ENCODE measurements around the gene ALMS1. TPM values are rescaled to one million over a fixed set of nuclear protein-coding genes. Genes with fewer than 3 reads are reported as not detected.

ALMS1 gene, protein sequence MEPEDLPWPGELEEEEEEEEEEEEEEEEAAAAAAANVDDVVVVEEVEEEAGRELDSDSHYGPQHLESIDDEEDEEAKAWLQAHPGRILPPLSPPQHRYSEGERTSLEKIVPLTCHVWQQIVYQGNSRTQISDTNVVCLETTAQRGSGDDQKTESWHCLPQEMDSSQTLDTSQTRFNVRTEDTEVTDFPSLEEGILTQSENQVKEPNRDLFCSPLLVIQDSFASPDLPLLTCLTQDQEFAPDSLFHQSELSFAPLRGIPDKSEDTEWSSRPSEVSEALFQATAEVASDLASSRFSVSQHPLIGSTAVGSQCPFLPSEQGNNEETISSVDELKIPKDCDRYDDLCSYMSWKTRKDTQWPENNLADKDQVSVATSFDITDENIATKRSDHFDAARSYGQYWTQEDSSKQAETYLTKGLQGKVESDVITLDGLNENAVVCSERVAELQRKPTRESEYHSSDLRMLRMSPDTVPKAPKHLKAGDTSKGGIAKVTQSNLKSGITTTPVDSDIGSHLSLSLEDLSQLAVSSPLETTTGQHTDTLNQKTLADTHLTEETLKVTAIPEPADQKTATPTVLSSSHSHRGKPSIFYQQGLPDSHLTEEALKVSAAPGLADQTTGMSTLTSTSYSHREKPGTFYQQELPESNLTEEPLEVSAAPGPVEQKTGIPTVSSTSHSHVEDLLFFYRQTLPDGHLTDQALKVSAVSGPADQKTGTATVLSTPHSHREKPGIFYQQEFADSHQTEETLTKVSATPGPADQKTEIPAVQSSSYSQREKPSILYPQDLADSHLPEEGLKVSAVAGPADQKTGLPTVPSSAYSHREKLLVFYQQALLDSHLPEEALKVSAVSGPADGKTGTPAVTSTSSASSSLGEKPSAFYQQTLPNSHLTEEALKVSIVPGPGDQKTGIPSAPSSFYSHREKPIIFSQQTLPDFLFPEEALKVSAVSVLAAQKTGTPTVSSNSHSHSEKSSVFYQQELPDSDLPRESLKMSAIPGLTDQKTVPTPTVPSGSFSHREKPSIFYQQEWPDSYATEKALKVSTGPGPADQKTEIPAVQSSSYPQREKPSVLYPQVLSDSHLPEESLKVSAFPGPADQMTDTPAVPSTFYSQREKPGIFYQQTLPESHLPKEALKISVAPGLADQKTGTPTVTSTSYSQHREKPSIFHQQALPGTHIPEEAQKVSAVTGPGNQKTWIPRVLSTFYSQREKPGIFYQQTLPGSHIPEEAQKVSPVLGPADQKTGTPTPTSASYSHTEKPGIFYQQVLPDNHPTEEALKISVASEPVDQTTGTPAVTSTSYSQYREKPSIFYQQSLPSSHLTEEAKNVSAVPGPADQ (N-terminal part only)
- 7.9 to 10.2 TPM (median 9.3 TPM) in 5 replicates for total RNA-seq (2022; extraction: Qiagen RNA extraction)

DNA sequence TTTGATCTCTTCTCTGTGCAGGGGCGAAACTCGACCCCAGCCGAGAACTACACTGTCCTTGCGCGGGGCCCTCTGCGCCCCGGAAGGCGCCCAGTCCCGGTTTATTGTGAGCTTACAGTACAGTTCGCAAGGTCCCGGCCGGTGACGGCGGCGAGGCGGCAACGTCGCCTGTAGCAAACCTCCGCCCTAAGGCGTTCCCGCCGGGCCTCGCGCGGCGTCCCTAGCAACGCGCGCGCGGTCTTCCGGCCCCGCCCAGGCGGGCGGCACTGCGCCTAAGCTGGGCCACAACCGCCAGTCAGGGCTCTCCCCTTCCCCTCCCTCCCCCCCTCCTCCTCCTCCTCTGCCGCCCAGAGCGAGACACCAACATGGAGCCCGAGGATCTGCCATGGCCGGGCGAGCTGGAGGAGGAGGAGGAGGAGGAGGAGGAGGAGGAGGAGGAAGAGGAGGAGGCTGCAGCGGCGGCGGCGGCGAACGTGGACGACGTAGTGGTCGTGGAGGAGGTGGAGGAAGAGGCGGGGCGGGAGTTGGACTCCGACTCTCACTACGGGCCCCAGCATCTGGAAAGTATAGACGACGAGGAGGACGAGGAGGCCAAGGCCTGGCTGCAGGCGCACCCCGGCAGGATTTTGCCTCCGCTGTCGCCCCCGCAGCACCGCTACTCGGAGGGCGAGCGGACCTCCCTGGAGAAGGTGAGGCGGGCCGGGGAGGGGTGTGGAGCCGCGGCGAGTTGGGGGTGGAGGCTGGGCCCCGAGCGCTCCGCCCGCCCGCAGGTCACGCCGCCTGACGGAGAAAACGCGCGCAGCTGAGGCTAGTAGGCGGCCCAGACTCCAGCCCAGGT, at the start of gene ALMS1:
Gene ALMS1 (plus strand): TSS at position 333 of the 838 bp plus-strand sequence. CDS start 33 bp downstream, at position 366.

DNA sequence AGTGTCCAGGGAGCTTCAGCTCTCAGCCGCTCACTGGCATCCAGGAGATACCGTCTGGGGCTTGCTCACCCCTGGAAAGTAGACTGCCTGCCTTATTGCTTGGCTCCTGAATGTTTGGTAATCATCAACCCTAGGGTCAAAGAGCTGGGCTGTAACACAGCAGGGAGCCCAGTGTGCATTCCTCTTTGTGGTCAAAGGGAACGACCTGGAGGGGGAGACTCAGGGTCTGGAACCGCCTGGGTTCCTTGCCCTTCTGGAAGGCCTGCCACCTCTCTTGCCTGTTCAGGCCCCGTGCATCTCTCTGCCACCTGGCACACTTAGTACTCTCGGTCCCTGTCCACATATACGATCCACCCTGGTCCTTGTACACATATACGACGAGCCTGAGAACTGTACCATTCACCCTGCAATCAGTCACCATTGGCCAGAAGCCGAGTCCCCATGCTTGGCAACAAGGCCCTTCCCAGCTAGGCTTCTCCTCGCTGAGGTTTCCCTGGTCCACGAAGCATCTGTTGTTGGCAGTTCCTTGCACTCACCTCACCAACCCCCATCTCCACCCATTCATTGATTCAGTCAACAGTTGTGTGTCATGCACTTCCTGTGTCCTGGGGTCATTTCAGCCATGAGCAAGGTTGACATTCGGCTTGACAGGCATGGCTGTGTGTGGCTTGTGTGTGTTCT, 256.8 kb downstream of the ALMS1 start, which contains the start of gene NAT8:
Gene NAT8 (minus strand): TSS at position 85 of the 681 bp plus-strand sequence. CDS start 794 bp downstream, outside the sequence.

Other genes starting within 250 kb of the ALMS1 start
- 0.02 to 0.03 TPM in 2 of 5 replicates, not detected in the others for gene NOTO, start 183.3 kb upstream of the ALMS1 start, total RNA-seq (2022; extraction: Qiagen RNA extraction)
- 49.3 to 56.8 TPM (median 54.0 TPM) in 5 replicates for gene SMYD5, start 171.6 kb upstream of the ALMS1 start, total RNA-seq (2022; extraction: Qiagen RNA extraction)
- gene PRADC1, start 152.6 kb upstream of the ALMS1 start, total RNA-seq (2022; extraction: Qiagen RNA extraction), result 18.4 to 26.9 TPM (median 26.1 TPM) in 5 replicates
- 542 to 951 TPM (median 575 TPM) in 5 replicates for gene CCT7, start 151.5 kb upstream of the ALMS1 start, total RNA-seq (2022; extraction: Qiagen RNA extraction)
- 4.4 to 5.3 TPM (median 4.7 TPM) in 5 replicates for gene FBXO41, start 101.4 kb upstream of the ALMS1 start, total RNA-seq (2022; extraction: Qiagen RNA extraction)
- 0.19 to 0.32 TPM (median 0.25 TPM) in 5 replicates for gene EGR4, start 92.3 kb upstream of the ALMS1 start, total RNA-seq (2022; extraction: Qiagen RNA extraction)